Measurements from ENCODE around the gene PRPF8. TPM values are rescaled to one million over a fixed set of nuclear protein-coding genes. Genes with fewer than 3 reads are reported as not detected.

Gene PRPF8
- total RNA-seq, 1 experiment from 2014 or later = 103 TPM

DNA sequence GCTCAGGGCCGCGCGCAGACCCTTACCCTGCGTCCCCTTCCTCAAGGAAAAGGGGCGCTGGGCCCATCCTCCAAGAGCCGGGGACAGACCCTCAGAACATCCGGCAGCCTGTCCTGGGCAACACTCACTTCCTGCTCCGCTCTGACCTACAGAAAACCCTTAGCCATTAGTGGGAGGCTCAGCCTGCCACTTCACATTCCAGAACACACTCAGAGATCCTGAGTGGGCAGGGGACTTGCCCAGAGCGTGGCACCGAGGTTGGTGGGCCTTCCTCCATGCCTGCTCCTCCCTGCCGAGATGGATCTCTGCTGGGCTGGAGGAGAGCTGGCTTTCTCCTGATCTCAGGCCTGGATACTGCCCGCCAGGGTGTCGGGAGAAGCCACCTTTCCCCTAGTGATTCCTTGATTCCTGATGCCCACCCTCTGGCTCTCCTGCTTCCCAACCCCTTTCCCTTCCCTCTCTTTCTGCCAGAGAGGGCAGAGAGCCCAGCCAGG, 40.6 kb downstream of the PRPF8 start:
- ChIA-PET POLR2A (ENCODE audit: unreplicated experiment) (no interaction called here), CTCF (no interaction called here)
- Histone ChIP-seq H3F3A (ENCODE audit: low read length, unreplicated experiment) (no peaks in the 10 kb centered on the region), H3K79me2 (ENCODE audit: low read length) (no peaks in the 10 kb centered on the region), H3K9me2 (replicated peaks; ENCODE audit: low read length) (no peaks in the 10 kb centered on the region), H3K27ac (ENCODE audit: low read length) (no peak overlapping the region), H3K4me1 (ENCODE audit: insufficient read depth, low read length) (peaks cover 16% of the 10 kb centered on the region), H3K4me2 (ENCODE audit: low read length) (peak overlapping the region; percentile 82), H3K27me3 (ENCODE audit: low read length) (no peaks in the 10 kb centered on the region), H3K9ac (ENCODE audit: low read length) (no peak overlapping the region), H3K36me3 (ENCODE audit: low read depth, low read length) (no peaks in the 10 kb centered on the region), H2AFZ (ENCODE audit: low read length) (peak overlapping the region; percentile 34; the same call in 1 of the 2 replicates), H4K20me1 (ENCODE audit: low read length) (no peaks in the 10 kb centered on the region), H3K4me3 (ENCODE audit: low read length) (peak overlapping the region; percentile 66), H3K9me3 (ENCODE audit: low read length) (no peaks in the 10 kb centered on the region)
- no TSS peak for BruUV-seq (replicated peaks)
- ATAC-seq (peak; percentile 7; the same call in 1 of the 2 replicates), DNase-seq (no peak)
- TF ChIP-seq EZH2 (IDR thresholded peaks at IDR 0.05; ENCODE audit: low read length, unreplicated experiment) (no peak), EZH2phosphoT487 (IDR thresholded peaks at IDR 0.05; ENCODE audit: borderline replicate concordance, low read length) (no peak)
- TF ChIP-seq, protein P1, sequence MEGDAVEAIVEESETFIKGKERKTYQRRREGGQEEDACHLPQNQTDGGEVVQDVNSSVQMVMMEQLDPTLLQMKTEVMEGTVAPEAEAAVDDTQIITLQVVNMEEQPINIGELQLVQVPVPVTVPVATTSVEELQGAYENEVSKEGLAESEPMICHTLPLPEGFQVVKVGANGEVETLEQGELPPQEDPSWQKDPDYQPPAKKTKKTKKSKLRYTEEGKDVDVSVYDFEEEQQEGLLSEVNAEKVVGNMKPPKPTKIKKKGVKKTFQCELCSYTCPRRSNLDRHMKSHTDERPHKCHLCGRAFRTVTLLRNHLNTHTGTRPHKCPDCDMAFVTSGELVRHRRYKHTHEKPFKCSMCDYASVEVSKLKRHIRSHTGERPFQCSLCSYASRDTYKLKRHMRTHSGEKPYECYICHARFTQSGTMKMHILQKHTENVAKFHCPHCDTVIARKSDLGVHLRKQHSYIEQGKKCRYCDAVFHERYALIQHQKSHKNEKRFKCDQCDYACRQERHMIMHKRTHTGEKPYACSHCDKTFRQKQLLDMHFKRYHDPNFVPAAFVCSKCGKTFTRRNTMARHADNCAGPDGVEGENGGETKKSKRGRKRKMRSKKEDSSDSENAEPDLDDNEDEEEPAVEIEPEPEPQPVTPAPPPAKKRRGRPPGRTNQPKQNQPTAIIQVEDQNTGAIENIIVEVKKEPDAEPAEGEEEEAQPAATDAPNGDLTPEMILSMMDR (conservative IDR thresholded peaks at IDR 0.05; ENCODE audit: low read depth, low read length) = no peak
- intact Hi-C loops (cut with micrococcal nuclease) = no loop called here

DNA sequence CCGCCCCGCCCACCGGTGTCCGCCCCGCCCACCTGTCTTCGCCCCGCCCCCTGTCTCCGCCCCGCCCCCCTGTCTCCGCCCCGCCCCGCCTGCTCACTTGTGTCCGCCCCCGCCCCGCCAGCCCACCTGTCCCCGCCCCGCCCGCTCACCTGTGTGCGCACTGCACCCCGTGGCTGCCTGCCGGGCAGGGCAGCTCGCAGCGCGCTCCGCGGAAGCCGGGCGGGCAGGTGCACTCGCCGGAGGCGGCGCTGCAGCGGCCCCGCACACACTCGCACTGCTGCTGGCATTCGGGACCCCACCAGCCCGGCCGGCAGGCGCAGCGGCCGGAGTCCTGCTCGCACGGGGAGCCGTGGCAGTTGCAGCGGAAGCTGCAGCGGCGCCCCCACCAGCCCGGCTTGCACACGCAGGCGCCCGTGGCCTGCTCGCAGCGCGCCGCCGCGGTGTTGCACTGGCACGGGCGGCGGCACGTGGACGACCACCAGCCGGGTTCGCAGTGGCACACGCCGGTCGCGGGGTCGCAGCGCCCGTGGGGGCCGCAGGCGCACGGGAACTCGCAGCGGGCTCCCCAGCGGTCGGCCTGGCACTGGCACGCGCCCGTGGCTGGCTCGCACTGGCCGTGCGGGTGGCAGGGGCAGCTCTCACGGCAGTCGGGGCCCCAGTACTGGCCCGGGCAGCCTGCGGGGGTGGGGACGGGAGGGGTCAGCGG, 41.2 kb downstream of the PRPF8 start:
- ATAC-seq (peak; percentile 49), DNase-seq (peak; percentile 68)
- no peaks in the 10 kb centered on the region for H3F3A ChIP-seq (ENCODE audit: low read length, unreplicated experiment)
- peak overlapping the region; percentile 38; the same call in 1 of the 2 replicates for H2AFZ ChIP-seq (ENCODE audit: low read length)
- H3K79me2 ChIP-seq (ENCODE audit: low read length) = no peaks in the 10 kb centered on the region
- peak overlapping the region; percentile 82 for H3K4me2 ChIP-seq (ENCODE audit: low read length)
- CTCF ChIA-PET = interaction anchor here (0.6 kb wide), 1 partner anchor 647 kb away, joined by 6 read pairs; the partner anchor contains the start of gene TIMM22
- intact Hi-C loops (cut with micrococcal nuclease) = no loop called here
- no TSS peak for BruUV-seq (replicated peaks)
- no peak overlapping the region for H3K27ac ChIP-seq (ENCODE audit: low read length)
- no peaks in the 10 kb centered on the region for H4K20me1 ChIP-seq (ENCODE audit: low read length)
- no peaks in the 10 kb centered on the region for H3K27me3 ChIP-seq (ENCODE audit: low read length)
- H3K9ac ChIP-seq (ENCODE audit: low read length) = no peak overlapping the region
- H3K4me1 ChIP-seq (ENCODE audit: insufficient read depth, low read length) = peaks cover 16% of the 10 kb centered on the region
- no peaks in the 10 kb centered on the region for H3K9me3 ChIP-seq (ENCODE audit: low read length)
- H3K36me3 ChIP-seq (ENCODE audit: low read depth, low read length) = no peaks in the 10 kb centered on the region
- H3K9me2 ChIP-seq (replicated peaks; ENCODE audit: low read length) = no peaks in the 10 kb centered on the region
- POLR2A ChIA-PET (ENCODE audit: unreplicated experiment) = no interaction called here
- TF ChIP-seq, protein P1 (conservative IDR thresholded peaks at IDR 0.05; ENCODE audit: low read depth, low read length) = peak; percentile 31; the same call in 1 of the 2 replicates
- peak; percentile 62; the same call in 1 of the 2 replicates for TF ChIP-seq EZH2phosphoT487 (IDR thresholded peaks at IDR 0.05; ENCODE audit: borderline replicate concordance, low read length)
- TF ChIP-seq EZH2 (IDR thresholded peaks at IDR 0.05; ENCODE audit: low read length, unreplicated experiment) = no peak
- peak overlapping the region; percentile 66 for H3K4me3 ChIP-seq (ENCODE audit: low read length)

DNA sequence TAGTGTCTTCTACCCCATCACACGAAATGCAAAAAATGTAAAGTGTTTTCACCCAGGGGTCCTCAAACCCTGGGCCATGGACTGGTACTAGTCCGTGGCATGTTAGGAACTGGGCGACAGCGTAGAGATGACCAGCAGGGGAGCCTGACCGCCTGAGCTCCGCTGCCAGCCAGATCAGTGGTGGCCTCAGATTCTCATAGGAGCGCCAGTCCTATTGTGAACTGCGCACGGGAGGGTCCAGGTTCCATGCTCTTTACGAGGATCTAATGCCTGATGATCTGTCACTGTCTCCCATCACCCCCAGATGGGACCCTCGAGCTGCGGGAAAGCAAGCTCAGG, 43.6 kb downstream of the PRPF8 start:
- intact Hi-C loops (cut with micrococcal nuclease) = no loop called here
- H3K79me2 ChIP-seq (ENCODE audit: low read length) = no peaks in the 10 kb centered on the region
- H3K9ac ChIP-seq (ENCODE audit: low read length) = no peak overlapping the region
- H2AFZ ChIP-seq (ENCODE audit: low read length) = no peak overlapping the region
- no peaks in the 10 kb centered on the region for H3K9me2 ChIP-seq (replicated peaks; ENCODE audit: low read length)
- TF ChIP-seq, protein P1 (conservative IDR thresholded peaks at IDR 0.05; ENCODE audit: low read depth, low read length) = no peak
- TF ChIP-seq EZH2phosphoT487 (IDR thresholded peaks at IDR 0.05; ENCODE audit: borderline replicate concordance, low read length) (no peak), EZH2 (IDR thresholded peaks at IDR 0.05; ENCODE audit: low read length, unreplicated experiment) (no peak)
- DNase-seq (no peak), ATAC-seq (no peak)
- no peaks in the 10 kb centered on the region for H4K20me1 ChIP-seq (ENCODE audit: low read length)
- ChIA-PET CTCF (no interaction called here), POLR2A (ENCODE audit: unreplicated experiment) (no interaction called here)
- no peaks in the 10 kb centered on the region for H3F3A ChIP-seq (ENCODE audit: low read length, unreplicated experiment)
- no peaks in the 10 kb centered on the region for H3K36me3 ChIP-seq (ENCODE audit: low read depth, low read length)
- no peak overlapping the region for H3K4me2 ChIP-seq (ENCODE audit: low read length)
- H3K9me3 ChIP-seq (ENCODE audit: low read length) = no peaks in the 10 kb centered on the region
- H3K27me3 ChIP-seq (ENCODE audit: low read length) = no peaks in the 10 kb centered on the region
- BruUV-seq (replicated peaks) = no TSS peak
- no peak overlapping the region for H3K4me3 ChIP-seq (ENCODE audit: low read length)
- H3K4me1 ChIP-seq (ENCODE audit: insufficient read depth, low read length) = peaks cover 12% of the 10 kb centered on the region
- H3K27ac ChIP-seq (ENCODE audit: low read length) = no peak overlapping the region

All from PC-3 (cell line).